Activated CD4-positive, alpha-beta T cell treated with anti-CD3 and anti-CD28 coated beads for 48 hours (primary cell): Measurements from ENCODE around the gene CHM.

Experiments
- DNase-seq: peaks from one replicate; pipeline ENCODE4 v3.0.0-alpha.2; 2020

The CHM gene

DNA sequence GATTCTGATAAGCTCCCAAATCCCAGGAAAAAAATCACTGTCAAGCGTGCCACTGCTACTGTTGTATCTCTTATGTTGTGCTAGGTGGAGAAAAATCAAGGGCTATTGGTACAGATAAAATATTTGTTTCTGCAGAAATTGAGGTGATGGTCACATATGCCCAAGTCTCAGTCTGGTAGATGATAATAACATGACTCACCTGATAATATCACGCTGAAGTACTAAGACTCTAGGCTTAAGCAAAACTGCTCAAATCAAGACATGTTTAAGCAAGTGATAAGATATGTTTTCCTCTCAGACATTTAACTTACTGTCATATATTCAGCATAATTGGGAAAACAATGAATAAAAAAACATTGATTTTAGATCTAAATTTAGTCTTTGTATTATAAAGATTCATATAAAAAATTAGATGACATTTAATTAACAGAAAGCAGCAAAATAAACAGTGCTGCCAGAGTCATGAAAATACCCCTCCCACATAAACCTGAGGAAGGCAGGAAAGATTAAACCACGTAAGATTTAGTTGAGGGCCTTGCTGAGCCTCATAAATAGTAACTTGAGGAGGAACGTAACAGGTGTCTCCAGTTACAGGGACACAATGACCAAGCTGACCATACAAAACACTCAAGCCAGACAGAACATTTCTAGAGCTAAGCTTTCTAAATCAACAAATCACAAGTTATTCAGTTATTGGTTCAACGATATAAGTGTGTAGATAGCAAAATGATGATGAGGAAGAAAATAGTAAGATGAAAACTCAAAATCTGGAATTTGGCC, 143.5 kb downstream of the CHM start:
- no peak for DNase-seq

DNA sequence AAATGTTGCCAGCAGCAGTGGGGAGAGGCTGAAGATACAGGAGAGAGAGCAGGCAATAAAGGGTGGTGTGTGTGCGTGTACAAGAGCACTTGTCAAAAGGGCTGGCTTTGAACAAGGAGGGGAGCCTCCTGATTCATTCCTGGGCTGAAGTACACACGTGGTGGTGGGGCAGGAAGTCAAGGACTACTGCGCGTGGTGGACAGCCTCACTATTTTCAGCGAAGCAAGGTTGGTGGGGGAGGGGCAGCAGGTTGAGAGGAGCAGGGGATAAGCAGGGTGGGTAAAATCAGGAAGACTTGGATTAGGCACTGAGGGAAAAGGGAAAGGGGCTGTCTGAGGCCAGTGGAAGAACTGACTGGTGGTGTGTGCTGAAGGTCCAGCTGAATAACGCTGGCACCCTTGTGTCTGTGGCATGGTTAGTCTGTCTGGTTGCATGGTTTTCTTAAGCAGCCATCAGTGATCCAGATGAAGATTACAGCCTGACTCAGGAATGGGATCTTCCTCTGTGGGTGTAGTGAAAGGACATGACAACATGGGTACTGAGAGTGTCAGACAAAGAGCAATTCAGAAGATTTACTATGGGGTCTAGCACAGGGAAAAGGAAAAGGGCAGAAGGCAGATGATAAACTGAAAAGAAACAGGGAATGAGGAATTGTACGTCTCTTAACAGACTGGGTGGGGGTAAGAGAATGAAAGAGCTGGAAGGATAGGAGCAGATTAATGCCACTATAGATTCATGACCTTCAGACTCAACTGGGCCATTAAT, 149.8 kb downstream of the CHM start:
- DNase-seq, result no peak

DNA sequence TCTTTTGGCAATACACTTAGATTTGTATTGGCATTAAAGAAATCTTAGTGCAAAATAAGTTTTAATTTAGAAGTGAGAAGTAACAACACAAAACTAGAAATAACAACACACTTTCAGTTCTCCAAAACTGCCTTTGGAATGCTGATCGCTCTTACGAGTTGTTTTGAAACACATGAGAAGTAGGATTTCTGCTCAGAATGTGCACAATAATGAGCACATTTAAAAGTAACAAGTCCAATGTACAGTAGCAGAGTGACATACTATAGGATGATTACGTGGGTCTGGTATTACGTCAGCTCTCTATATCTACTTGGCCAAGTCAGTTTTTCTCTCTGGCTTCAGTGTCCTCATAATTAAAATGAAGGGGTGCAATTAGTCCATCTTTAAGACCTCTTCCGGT, 164.8 kb downstream of the CHM start:
- no peak for DNase-seq

DNA sequence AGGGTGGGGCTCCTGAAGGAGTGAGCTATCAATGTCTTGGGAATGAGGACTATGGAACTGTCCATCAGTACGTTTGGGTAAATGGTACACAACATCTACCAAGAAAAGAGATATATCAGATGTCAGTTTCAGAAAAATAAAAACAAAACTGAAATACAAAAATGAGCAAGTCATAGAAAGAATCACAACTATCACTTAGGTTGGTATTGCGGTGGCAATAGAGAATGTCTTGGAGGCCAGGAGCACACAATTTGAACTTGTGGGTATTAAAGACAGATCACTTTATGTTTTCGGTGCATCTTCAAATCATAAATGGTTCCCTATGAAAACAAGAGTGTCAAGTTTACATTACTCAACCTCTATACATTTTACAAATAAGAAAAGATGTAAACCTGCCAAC, 176.8 kb downstream of the CHM start:
- no peak for DNase-seq

DNA sequence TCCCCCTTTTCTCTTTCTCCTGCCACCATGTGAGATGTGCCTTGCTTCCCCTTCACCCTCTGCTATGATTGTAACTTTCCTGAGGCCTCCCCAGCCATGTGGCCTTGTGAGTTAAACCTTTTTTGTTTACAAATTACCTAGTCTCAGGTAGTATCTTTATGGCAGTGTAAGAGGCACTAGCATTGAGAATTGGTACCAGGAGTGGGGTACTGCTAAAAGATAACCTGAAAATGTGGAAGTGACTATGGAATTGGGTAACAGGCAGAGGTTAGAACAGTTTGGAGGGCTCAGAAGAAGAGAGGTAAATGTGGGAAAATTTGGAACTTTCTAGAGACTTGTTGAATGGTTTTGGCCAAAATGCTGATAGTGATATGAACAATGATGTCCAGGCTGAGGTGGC, 182.0 kb downstream of the CHM start:
- no peak for DNase-seq

DNA sequence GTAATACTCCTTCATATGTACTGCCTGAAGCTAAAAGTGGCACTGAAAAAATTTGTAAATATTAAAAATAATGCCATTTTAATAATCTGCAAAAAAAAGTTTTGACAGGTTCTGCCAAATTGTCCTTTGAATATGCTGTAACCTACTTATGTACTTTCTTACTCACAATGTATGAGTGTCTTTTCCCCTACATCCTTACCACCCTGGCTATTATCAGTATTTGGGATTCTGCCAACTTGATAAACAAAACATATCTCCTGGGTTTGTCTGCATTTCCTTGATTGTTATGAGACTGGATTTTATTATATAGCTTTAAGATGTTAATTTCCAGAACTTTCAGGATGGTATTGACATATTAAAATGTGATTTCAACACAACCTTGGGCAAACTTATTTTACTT, 187.9 kb downstream of the CHM start:
- DNase-seq, result no peak

DNA sequence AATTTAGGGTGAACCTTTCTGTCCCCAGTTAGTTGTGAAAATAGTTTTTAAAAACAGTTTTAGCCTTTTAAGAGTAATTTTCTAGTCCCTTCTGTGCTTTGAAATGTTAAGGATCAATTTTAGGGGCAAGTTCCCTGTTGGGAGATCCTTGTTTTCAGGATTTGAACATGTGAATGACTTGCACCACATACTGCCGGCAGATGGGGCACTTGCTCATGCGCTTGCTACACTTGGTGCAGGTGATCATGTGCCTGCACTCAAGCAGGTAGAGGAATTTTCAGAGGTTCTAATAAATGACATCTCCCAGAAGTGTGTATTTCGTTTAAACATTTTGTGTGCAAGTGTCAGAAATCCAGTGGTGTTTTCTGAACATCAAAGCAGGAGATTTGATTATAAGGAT, 195.9 kb downstream of the CHM start:
- peak; percentile 7 for DNase-seq

DNA sequence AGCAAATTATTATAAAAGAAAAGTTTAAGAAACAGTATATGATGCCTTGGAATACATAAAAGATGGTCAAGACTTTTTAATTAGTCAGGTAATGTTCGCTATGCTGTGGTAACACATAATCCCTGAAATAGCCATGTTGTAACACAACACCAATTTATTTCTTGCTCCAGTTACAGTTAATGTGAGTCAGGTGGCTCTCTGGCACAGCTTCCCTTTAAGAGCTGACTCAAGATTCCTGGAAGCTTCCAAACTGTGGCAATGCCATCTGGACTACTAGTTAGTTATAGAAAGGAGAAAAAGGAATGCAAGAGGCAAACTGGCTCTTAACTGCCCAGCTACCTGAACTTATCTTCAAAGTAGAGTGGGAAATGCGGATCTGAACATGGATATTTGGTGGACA, 210.5 kb downstream of the CHM start:
- no peak for DNase-seq

DNA sequence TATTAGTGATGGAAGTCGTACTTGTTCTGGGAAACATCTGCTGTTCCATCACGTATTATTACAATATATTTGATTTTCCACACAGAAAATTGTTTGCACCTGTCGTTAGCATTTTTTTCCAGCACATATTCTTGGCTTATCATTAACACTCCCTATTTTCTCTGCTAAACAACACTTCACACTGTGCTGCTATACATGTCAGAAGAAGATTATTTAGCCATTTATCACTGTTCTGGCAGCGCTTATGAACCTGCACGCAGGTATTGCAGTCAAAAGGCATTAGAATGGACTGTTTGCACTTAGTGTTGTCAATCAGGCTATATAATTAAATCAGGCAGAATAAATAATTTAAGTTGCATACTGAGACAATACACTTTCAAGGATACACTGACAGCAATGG, 218.6 kb downstream of the CHM start:
- DNase-seq, result no peak

DNA sequence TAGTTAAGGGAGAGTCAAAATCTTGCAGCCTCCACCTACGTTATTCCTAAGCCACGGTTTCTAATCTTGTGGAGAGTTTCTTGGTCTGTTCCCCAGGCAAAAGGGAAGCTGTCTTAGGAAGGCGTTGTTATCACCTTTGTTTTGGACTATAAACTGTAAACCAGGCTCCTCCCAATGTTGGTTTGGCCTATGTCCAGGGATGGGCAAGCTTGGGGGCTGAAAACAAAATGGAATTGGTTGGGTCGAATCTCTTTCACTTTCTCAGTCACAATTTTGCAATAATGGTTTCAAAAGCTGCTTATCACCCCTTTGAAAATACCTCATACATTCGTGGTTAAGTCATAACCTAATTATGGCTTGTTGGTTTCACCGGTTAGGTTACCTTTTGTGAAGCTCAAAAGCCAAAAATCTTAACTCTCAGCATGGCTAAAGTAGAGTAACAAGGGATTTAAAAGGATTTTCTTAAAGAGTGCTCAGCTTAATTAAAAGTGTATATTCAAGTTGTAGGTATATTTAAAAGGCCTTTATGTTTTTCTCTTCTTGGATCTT, 232.1 kb downstream of the CHM start:
- DNase-seq, result no peak
